Measurements from ENCODE around the gene MPZL1. TPM values are rescaled to one million over a fixed set of nuclear protein-coding genes. Genes with fewer than 3 reads are reported as not detected.

Gene MPZL1
- total RNA-seq, 2 experiments from 2014 or later: 48.9 to 61.9 TPM

DNA sequence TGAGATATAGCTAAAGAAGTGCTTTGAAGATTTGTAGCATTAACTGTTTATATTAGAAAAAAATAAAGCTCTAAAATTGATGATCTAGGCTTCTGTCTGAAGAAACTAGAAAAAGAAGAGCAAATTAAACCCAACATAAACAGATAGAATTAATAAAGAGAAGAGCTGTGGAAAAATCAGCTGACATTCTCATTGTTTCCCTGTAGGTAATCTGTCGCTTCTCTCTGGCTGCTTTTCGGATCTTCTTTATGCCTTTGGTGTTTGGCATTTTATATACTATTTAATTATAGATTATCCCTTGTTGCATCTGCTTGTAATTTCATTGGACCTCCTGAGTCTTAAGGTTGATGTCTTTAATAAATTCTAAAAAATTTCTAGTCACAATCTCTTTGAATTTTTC lies 59.8 kb downstream of the MPZL1 start:
- ChIA-PET POLR2A (interaction anchor here (0.6 to 1.3 kb wide), 4 partner anchors 11 to 630 kb away, joined by 3 to 5 read pairs (median 4); no protein-coding TSS in a partner anchor), CTCF (ENCODE audit: unreplicated experiment) (no interaction called here)
- Histone ChIP-seq H4K20me1 (ENCODE audit: insufficient read depth, low read length) (no peaks in the 10 kb centered on the region), H3K4me1 (ENCODE audit: insufficient read depth, low read length, poor library complexity, severe bottlenecking) (no peaks in the 10 kb centered on the region), H3K79me2 (ENCODE audit: insufficient read depth, low read depth, low read length) (no peaks in the 10 kb centered on the region), H3K9me2 (ENCODE audit: insufficient read depth, low read length) (no peaks in the 10 kb centered on the region), H3K36me3 (ENCODE audit: insufficient read depth, low read length) (peaks cover 44% of the 10 kb centered on the region), H3K4me3 (ENCODE audit: low read depth, low read length, poor library complexity, severe bottlenecking) (no peak overlapping the region), H3K27ac (ENCODE audit: low read depth, low read length, poor library complexity, severe bottlenecking) (no peak overlapping the region), H3K9me3 (ENCODE audit: low read length) (no peaks in the 10 kb centered on the region), H2AFZ (ENCODE audit: low read length) (no peak overlapping the region), H3K4me2 (ENCODE audit: low read length) (no peak overlapping the region)
- intact Hi-C loops (cut with micrococcal nuclease; ENCODE audit: unreplicated experiment): no loop called here
- DNase-seq (ENCODE audit: low spot score): no peak
- BruUV-seq (replicated peaks): no TSS peak
- TF ChIP-seq, protein P1, sequence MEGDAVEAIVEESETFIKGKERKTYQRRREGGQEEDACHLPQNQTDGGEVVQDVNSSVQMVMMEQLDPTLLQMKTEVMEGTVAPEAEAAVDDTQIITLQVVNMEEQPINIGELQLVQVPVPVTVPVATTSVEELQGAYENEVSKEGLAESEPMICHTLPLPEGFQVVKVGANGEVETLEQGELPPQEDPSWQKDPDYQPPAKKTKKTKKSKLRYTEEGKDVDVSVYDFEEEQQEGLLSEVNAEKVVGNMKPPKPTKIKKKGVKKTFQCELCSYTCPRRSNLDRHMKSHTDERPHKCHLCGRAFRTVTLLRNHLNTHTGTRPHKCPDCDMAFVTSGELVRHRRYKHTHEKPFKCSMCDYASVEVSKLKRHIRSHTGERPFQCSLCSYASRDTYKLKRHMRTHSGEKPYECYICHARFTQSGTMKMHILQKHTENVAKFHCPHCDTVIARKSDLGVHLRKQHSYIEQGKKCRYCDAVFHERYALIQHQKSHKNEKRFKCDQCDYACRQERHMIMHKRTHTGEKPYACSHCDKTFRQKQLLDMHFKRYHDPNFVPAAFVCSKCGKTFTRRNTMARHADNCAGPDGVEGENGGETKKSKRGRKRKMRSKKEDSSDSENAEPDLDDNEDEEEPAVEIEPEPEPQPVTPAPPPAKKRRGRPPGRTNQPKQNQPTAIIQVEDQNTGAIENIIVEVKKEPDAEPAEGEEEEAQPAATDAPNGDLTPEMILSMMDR (conservative IDR thresholded peaks at IDR 0.05; ENCODE audit: low read length): no peak
- TF ChIP-seq EZH2phosphoT487 (IDR thresholded peaks at IDR 0.05; ENCODE audit: borderline replicate concordance, low read depth, low read length): no peak

DNA sequence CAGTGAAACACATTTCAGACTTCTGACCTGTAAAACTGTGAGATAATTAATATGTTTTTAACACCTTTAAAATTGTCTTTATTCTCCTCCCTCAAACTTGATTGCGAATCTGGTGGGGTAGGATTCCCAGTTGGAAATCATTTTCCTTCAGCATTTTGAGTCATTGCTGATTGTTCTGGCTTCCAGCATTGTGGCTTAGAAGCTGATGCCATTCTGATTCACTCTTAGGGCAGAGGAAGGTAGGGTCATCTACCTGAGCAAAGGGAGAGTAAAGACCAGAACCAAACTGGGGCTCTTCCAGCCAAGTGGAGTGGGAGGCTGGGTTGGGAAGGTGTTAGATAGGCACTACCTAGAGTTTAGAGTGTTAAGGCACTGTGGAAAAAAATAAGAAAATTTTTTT lies 61.2 kb downstream of the MPZL1 start:
- H2AFZ ChIP-seq (ENCODE audit: low read length): no peak overlapping the region
- DNase-seq (ENCODE audit: low spot score): no peak
- no TSS peak for BruUV-seq (replicated peaks)
- H3K9me2 ChIP-seq (ENCODE audit: insufficient read depth, low read length): no peaks in the 10 kb centered on the region
- H3K27ac ChIP-seq (ENCODE audit: low read depth, low read length, poor library complexity, severe bottlenecking): no peak overlapping the region
- no peak overlapping the region for H3K4me3 ChIP-seq (ENCODE audit: low read depth, low read length, poor library complexity, severe bottlenecking)
- intact Hi-C loops (cut with micrococcal nuclease; ENCODE audit: unreplicated experiment): no loop called here
- POLR2A ChIA-PET: interaction anchor here (1.0 to 1.2 kb wide), 2 partner anchors 23 to 61 kb away, joined by 3 to 6 read pairs; partner anchors contain the start of gene MPZL1
- H3K4me2 ChIP-seq (ENCODE audit: low read length): no peak overlapping the region
- H3K9me3 ChIP-seq (ENCODE audit: low read length): no peaks in the 10 kb centered on the region
- no peaks in the 10 kb centered on the region for H3K4me1 ChIP-seq (ENCODE audit: insufficient read depth, low read length, poor library complexity, severe bottlenecking)
- peaks cover 38% of the 10 kb centered on the region for H3K36me3 ChIP-seq (ENCODE audit: insufficient read depth, low read length)
- TF ChIP-seq, protein P1 (conservative IDR thresholded peaks at IDR 0.05; ENCODE audit: low read length): no peak
- TF ChIP-seq EZH2phosphoT487 (IDR thresholded peaks at IDR 0.05; ENCODE audit: borderline replicate concordance, low read depth, low read length): no peak
- no peaks in the 10 kb centered on the region for H4K20me1 ChIP-seq (ENCODE audit: insufficient read depth, low read length)
- CTCF ChIA-PET (ENCODE audit: unreplicated experiment): no interaction called here
- H3K79me2 ChIP-seq (ENCODE audit: insufficient read depth, low read depth, low read length): no peaks in the 10 kb centered on the region

DNA sequence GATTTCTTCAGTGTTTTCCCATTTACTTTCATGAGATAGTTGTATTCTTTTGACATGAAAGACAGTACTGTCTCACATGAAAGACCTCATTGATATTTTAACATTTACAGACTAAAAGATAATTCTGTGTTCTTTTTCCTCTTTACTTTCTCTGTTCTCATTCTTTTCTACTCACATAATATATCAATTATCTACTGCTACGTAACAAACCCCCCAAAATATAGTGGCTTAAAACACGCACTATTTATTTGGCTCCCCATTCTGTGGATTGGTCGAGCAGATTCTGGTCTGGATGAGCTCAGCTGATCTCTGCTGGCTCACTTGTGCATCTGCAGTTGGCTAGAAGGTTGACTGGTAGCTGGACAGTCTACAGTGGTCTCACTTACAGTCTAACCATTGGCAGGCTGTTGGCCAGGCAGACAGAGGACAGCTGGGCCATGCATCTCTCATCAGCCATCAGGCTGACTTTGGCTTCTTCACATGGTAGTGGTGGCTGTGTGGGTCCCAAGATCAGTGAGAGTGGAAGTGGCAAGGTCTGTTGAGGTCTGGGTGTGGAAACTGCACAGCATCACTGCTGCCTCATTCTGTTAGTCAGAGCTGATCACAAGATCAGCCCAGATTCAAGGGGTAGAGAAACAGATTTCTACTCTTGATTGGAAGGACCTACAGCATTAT lies 63.2 kb downstream of the MPZL1 start:
- Histone ChIP-seq H3K4me3 (ENCODE audit: low read depth, low read length, poor library complexity, severe bottlenecking) (no peak overlapping the region), H4K20me1 (ENCODE audit: insufficient read depth, low read length) (no peaks in the 10 kb centered on the region), H3K4me2 (ENCODE audit: low read length) (no peak overlapping the region), H3K79me2 (ENCODE audit: insufficient read depth, low read depth, low read length) (no peaks in the 10 kb centered on the region), H3K36me3 (ENCODE audit: insufficient read depth, low read length) (peaks cover 40% of the 10 kb centered on the region), H3K9me3 (ENCODE audit: low read length) (no peaks in the 10 kb centered on the region), H3K9me2 (ENCODE audit: insufficient read depth, low read length) (no peaks in the 10 kb centered on the region), H3K4me1 (ENCODE audit: insufficient read depth, low read length, poor library complexity, severe bottlenecking) (no peaks in the 10 kb centered on the region), H2AFZ (ENCODE audit: low read length) (no peak overlapping the region), H3K27ac (ENCODE audit: low read depth, low read length, poor library complexity, severe bottlenecking) (no peak overlapping the region)
- no peak for DNase-seq (ENCODE audit: low spot score)
- ChIA-PET CTCF (ENCODE audit: unreplicated experiment) (no interaction called here), POLR2A (interaction anchor here (0.6 kb wide), 1 partner anchor 920 kb away, joined by 3 read pairs; no protein-coding TSS in a partner anchor)
- TF ChIP-seq, protein P1 (conservative IDR thresholded peaks at IDR 0.05; ENCODE audit: low read length): no peak
- TF ChIP-seq EZH2phosphoT487 (IDR thresholded peaks at IDR 0.05; ENCODE audit: borderline replicate concordance, low read depth, low read length): no peak
- no TSS peak for BruUV-seq (replicated peaks)
- intact Hi-C loops (cut with micrococcal nuclease; ENCODE audit: unreplicated experiment): no loop called here
